GM08714 (cell line): ENCODE results near the gene SLC5A1.

Experiments
- H3K4me3 ChIP-seq: fragments of 200-500 bp; sonication (Bioruptor generic); 2 replicates; pipeline ENCODE4 v1.5.1; 2014; ENCODE audit warnings: mild to moderate bottlenecking, low read length, inconsistent platforms
- ZNF274 ChIP-seq: IDR thresholded peaks from 2 replicates; pipeline ENCODE4 v1.6.1; 2012; ENCODE audit warnings: mild to moderate bottlenecking, low read depth, low read length

Gene SLC5A1

GRCh38 chr22:32034275-32034674 lies 8.8 kb upstream of the SLC5A1 start:
- TF ChIP-seq ZNF274, result no peak
- no peak overlapping the region for H3K4me3 ChIP-seq

- TF ChIP-seq ZNF274, result no peak
- no peak overlapping the region for H3K4me3 ChIP-seq
Observed at GRCh38 chr22:32037236-32037635, 5.8 kb upstream of the SLC5A1 start.

- H3K4me3 ChIP-seq, result no peak overlapping the region
- TF ChIP-seq ZNF274, result no peak
Observed at GRCh38 chr22:32040324-32040904, 2.6 kb upstream of the SLC5A1 start.

- no peak for TF ChIP-seq ZNF274
- H3K4me3 ChIP-seq, result no peak overlapping the region
Observed at GRCh38 chr22:32043391-32043790, 330 bp downstream of the SLC5A1 start.

- no peak overlapping the region for H3K4me3 ChIP-seq
Observed at GRCh38 chr22:32044477-32044876, 1.4 kb downstream of the SLC5A1 start.

GRCh38 chr22:32044913-32045312 lies 1.9 kb downstream of the SLC5A1 start:
- no peak for TF ChIP-seq ZNF274
- H3K4me3 ChIP-seq, result no peak overlapping the region

More at GRCh38 chr22:32044477-32044876, 1.4 kb downstream of the SLC5A1 start:
- TF ChIP-seq ZNF274, result no peak

- H3K4me3 ChIP-seq, result no peak overlapping the region
- no peak for TF ChIP-seq ZNF274
Observed at GRCh38 chr22:32048069-32048468, 5.0 kb downstream of the SLC5A1 start.

GRCh38 chr22:32050678-32051515 lies 7.8 kb downstream of the SLC5A1 start:
- no peak for TF ChIP-seq ZNF274
- no peak overlapping the region for H3K4me3 ChIP-seq

GRCh38 chr22:32052244-32052643 lies 9.2 kb downstream of the SLC5A1 start:
- H3K4me3 ChIP-seq, result no peak overlapping the region
- TF ChIP-seq ZNF274, result no peak

- TF ChIP-seq ZNF274, result no peak
Observed at GRCh38 chr22:32052936-32053791, 10.1 kb downstream of the SLC5A1 start.

GRCh38 chr22:32055069-32055468 lies 12.0 kb downstream of the SLC5A1 start:
- no peak overlapping the region for H3K4me3 ChIP-seq
- TF ChIP-seq ZNF274, result no peak

More at GRCh38 chr22:32052936-32053791, 10.1 kb downstream of the SLC5A1 start:
- H3K4me3 ChIP-seq, result no peak overlapping the region

GRCh38 chr22:32058656-32059260 lies 15.7 kb downstream of the SLC5A1 start:
- no peak overlapping the region for H3K4me3 ChIP-seq
- no peak for TF ChIP-seq ZNF274

GRCh38 chr22:32059426-32059825 lies 16.4 kb downstream of the SLC5A1 start:
- H3K4me3 ChIP-seq, result no peak overlapping the region
- TF ChIP-seq ZNF274, result no peak

- H3K4me3 ChIP-seq, result no peak overlapping the region
- TF ChIP-seq ZNF274, result no peak
Observed at GRCh38 chr22:32063701-32064100, 20.6 kb downstream of the SLC5A1 start.
